Mesenteric fat pad (tissue), 1 donor: ENCODE results near the gene SETBP1. TPM values are rescaled to one million over a fixed set of nuclear protein-coding genes. Genes with fewer than 3 reads are reported as not detected.
"Not testable (repeated sequence)": the region's sequence is repeated elsewhere in the genome, so short reads cannot be mapped to it uniquely, and the experiment has no call there.

Experiments
- DNase-seq: peaks from one replicate; pipeline ENCODE4 v3.0.0-alpha.2; 2020; ENCODE audit warnings: low spot score
- total RNA-seq: library from RNA; stranded (reverse); fragmentation: NEBNext Ultra II Directional; extraction: Animal tissue kit (Norgen Biotek cat#: 25700); gene quantifications from one replicate; pipeline ENCODE4 v1.2.1, GENCODE V29; 2021
- donor health status: DM: yes; HTN: yes; CAD: no.

The SETBP1 gene
- total RNA-seq, 1 donor from 2014 or later = 21.6 TPM

DNA sequence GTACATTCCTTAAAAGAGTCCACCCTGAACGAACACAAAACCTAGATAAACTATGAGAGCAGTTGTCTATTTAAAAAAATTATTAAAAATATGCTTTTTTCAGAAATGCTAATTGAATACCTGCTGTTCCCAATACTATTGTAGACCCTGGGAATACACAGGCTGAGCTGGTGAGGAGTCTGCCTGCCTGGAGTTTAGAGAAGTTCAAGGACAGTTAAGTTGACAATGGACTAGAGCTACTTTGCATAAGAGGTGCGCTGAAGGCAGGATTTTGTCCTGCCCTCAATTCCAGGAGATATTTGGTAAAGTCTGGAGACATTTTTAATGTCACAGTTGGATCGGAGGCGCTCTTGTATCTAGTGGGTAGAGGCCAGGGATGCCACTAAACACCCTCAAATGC lies 110.2 kb downstream of the SETBP1 start:
- DNase-seq = no peak

DNA sequence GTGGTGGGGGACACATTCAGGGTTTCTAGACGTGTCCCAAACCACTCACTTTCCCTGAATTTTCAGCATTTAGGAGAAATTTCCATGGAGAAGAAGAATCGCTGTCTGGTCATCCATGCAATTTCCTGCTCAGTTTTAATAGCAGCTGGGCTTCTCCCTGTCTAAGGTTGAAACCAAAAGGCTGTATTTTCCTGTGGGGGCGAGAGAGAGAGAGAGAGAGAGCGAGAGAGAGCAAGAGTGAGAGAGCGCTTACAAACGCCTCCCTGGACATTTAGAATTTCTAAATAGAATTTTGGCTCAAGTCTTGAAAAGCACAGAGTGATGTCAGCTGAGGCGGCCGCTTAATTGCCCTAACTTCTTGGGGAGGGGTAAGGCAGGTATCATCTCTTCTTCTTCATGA lies 110.8 kb downstream of the SETBP1 start:
- no peak for DNase-seq

GRCh38 chr18:44792456-44793061 lies 111.9 kb downstream of the SETBP1 start:
- no peak for DNase-seq

DNA sequence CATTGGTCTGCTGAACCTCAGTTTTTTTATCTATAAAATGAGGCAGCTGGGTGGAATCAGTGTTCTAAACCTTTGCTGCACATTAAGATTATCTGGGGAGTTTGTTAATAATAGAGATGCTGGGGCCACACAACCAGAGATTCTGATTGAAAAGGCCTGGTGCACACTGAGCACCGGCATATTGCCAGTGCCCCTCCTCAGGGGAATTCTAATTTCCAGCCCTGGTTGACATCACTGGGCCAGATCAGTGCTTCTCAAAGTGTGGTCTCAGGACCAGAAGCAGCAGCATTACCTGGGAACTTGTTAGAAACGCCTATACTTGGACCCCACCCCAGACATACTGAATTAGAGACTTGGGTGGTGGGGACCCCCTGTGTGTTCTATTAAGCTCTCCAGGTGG lies 112.5 kb downstream of the SETBP1 start:
- DNase-seq = no peak

GRCh38 chr18:44793685-44794084 lies 113.0 kb downstream of the SETBP1 start:
- DNase-seq = no peak

- no peak for DNase-seq
Measured at GRCh38 chr18:44795241-44795640, 114.6 kb downstream of the SETBP1 start.

DNA sequence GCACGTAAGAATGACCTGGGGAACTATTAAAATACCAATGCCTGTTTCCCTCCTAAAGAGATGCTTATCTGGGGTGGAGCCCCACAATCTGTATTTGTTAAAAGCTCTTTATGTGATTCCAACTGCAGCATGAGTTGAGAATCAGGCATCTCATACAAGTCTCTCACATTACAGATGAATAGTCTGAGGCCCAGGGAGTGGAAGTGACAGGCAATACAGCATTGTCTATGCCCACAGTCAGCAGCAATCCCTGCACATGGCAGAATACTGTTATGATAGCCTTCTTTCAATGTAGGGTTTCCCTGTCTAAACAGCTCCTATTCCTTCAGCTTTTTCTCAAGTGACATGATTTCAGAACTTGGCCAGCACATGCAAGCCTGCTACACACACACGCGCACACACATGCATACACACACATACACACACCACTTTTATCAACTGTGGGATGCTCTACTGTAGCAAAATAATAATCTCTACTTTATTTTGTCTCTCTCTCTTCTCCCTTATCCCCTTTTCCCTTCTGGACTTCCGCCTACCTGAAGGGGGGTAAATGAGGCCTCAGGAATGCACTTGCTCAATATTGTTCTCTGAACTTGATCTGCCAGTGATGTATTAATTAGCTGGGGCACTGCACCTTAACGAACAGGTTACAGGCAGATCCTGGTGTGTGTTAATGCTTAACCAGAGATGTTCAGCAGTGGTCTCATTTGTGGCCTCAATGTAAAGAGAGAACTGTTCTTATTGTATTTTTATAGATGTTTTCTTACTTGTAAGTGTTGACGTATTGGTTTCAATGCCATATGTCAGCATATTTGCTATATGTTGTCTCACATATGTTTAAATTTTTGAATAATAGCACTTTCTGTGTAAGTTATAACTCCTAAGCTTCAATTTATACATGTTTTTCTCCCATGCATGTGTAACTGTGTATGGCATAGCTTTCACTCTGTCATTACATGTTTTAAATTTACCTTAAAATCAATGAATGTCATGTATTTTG lies 116.0 kb downstream of the SETBP1 start:
- DNase-seq = no peak

DNA sequence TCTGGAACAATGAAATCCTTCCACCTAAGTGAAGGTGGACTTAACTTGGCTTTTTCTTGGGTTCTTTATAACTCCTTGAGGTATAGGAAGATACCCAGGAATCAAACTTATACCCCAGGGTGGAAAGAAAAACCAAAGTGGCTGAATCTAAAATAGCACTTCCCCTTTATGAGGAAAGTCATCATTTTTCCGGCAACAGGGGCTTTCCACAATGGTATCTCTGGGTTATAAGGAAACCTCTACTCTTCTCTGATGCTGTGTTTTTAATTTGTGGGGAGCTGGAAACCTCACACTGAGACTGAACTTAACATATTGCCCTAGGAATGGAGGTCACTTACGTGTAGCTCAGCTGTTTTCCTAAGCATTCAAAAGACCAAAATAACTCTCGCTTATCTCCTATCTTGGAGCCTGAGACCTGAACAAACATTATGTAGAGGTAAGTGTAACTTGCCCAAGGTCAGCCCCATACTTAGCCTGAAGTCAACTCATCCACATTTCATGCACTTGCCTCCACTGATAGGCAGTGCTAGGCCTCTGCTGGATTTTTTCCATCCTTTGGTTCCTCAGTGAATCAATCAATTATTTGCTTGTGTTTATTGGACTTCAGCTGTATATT lies 117.9 kb downstream of the SETBP1 start:
- DNase-seq = no peak

DNA sequence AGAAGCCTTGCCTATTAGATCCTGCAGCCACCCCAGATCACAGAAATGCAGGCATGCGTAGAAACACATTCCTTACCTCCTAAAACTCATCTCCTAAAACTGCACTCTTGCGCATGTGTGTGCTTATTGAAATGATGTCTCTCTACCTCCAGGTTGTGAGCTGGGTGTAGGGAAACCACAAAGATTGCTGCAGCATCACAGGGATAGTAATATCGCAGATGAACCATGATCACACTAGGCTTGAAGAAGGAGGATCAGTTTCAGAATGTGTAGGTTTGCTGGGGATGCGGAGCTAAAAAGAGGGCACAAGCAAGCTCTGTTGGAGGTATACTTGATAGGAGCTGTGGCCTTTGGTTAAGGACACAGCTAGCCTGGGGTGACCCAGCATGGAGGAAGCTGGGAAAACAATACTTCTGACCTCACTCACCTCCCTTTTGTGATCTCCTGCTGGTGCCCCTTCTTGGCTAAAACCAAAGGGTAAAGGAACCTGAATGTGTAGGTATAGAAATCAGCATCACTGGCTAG lies 118.8 kb downstream of the SETBP1 start:
- DNase-seq = no peak

- DNase-seq = no peak
Measured at GRCh38 chr18:44799907-44800421, 119.3 kb downstream of the SETBP1 start.

GRCh38 chr18:44800766-44801165 lies 120.1 kb downstream of the SETBP1 start:
- not testable (repeated sequence) for DNase-seq

GRCh38 chr18:44801781-44802180 lies 121.1 kb downstream of the SETBP1 start:
- DNase-seq = no peak

DNA sequence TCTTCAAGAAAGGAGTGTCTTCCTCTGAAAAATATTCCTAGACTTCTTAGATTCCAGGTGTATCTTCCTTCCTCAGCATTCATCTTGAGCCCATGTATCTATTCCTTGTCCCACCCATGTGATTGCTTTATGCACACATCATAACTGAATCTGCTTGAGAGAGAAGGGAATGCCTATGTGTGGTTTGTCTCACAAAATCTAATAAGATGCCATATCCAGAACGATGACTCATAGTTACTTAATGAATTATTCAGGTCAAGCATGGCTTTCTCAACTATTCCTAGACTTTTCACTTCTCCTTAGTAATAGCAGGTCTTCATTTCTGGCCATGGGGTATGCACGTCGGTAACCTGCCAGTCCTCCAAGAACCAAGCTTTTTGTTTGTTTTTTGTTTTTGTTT lies 121.8 kb downstream of the SETBP1 start:
- no peak for DNase-seq

DNA sequence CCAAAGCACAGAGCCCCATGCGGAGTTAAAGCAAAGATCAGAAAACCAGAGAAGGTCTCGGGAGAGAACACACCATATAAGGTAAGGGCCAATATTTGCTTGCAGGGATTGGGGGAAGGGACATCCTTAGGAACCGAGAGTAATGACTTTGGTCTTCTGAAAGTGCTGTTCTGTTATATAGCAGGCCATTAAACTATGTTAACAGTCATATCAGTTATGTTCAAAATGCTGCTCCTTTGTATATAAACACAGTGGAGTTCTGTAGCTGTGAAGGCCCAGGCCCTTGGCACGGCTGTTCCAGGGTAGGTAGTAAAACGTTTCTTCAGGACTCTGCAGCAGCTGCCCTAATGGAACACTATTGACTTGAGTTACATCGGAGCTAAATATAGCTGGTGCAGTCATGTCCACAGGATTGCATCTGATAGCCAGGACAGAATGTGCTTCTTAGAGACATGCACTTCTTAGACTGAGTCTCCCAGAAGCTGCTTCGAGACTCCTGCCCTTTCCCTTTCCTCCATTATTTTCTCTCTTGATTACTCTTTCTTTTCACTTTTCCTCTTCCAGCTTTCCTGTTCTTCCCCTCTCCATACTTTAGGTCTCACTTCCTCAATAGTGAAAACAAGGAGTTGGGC lies 122.4 kb downstream of the SETBP1 start:
- DNase-seq = no peak

DNA sequence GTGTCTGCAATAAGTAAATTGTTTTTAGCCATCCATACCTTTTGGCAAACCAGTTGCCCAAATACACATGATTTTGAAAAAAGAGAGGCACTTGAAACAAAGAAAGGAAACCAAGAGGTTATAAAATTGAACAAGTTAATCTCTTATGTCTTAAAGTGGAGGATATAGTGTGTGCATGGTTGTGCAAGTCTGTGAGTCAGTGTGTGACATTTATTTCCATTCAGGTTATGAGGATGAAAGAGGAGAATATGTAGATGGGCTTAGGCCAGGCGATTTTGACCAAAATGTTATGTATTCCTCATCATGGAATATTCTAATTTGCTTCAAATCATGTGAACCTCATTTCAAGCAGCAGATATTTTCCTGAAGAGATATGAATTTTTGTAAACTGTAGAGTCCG lies 123.3 kb downstream of the SETBP1 start:
- no peak for DNase-seq

DNA sequence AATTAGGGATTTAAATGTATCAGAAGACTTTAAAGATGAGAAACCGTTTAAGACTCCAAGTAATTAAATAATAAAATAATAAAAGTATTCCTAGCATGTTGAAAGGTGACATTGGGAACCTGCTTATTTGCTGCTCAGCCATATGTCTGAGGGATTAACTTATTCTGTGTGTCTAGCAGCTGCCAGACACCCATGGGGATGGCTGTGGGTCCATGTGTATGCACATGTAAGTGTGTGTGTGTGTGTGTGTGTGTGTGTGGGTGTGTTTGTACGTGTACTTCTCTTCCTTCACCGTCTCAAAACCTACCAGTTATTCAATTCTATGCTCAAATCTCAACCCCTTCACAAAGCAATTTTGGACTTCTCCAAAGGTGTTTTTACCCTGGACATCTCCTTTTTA lies 124.5 kb downstream of the SETBP1 start:
- DNase-seq = no peak

DNA sequence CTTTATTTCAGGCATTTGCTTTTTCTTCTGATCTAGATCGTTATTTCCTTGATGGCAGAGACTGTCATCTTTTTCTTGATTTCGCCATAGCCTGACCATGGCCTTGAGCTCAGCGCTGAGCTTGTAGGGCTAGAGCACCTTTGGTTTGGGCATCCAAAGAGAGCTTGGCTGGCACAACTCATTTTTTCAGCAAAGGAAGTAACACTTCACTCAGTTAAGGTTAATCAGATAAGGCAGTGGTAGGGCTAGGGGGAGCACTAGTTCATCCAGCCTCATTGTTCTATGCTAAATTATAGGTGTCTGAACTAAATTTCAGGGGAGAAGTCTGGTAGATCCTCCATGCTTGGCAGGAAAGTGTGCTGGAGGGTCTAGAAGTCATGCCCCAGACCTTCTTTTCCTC lies 125.0 kb downstream of the SETBP1 start:
- DNase-seq = no peak

GRCh38 chr18:44807766-44808165 lies 127.1 kb downstream of the SETBP1 start:
- DNase-seq = no peak

DNA sequence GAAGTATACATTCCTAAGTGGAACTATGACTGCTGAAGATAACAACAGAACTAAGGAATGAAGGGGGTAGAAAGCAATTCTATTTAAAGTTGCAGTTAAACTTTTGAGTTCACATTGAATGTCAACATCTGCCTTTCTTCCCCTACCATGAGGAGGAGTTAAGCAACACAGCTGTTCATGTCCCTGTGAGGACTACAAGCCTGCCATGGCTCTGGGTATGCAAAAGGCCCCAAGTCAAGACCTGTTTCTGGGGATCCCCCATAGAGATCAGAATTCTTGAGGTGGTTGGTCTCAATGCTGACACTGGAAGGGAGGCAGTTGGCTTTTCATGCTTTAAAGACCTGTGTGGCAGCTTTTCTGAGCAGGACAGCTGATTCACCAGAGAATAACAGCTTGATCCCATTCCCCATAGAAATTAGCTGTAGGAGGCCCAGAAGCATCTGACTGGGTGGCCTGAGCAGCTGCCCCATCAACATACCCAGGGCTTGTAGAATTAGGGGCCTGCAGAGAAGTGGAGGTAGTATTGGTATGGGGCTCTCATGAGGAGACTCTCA lies 131.0 kb downstream of the SETBP1 start:
- DNase-seq = no peak

DNA sequence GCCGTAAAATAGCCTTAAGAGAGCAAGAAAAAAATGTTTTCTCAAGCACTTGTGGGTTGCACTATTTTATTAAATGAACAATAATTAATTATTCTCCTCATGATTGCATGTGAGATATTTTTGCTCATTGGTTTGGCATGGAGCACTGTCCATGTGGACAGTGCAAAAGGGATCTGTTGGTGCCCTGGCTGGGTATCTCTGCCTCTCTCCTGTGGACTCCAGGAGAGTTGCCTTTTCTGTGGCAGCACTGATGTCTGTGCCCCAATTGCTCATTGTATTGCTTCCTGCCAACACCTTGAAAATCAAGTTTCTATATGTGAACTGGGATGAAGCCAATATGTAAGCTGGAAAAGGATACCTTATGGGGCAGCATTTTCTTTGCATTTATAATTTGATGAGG lies 131.7 kb downstream of the SETBP1 start:
- no peak for DNase-seq

GRCh38 chr18:44813586-44813985 lies 132.9 kb downstream of the SETBP1 start:
- no peak for DNase-seq
